NB4 (cell line): ENCODE data around the gene JMJD6.
"Not testable (repeated sequence)": the region's sequence is repeated elsewhere in the genome, so short reads cannot be mapped to it uniquely, and the experiment has no call there.

Experiments used
- DNase-seq: peaks from one replicate; pipeline ENCODE4 v3.0.0; 2010; ENCODE audit warnings: low read depth
- H3K4me3 ChIP-seq: one replicate; pipeline ENCODE4 v1.5.1; 2011; ENCODE audit warnings: mild to moderate bottlenecking, low read depth, low read length, moderate library complexity
- CTCF ChIP-seq: IDR thresholded peaks from one replicate; pipeline ENCODE4 v1.5.1; 2012; ENCODE audit warnings: low read depth, low read length
- MAX ChIP-seq: IDR thresholded peaks from 2 replicates; pipeline ENCODE4 v1.6.1; 2011; ENCODE audit warnings: low read depth, low read length
- MYC ChIP-seq: IDR thresholded peaks from 2 replicates; pipeline ENCODE4 v1.6.1; 2011; ENCODE audit warnings: low read depth, low read length
- POLR2A ChIP-seq: IDR thresholded peaks from 2 replicates; pipeline ENCODE4 v1.6.1; 2011; ENCODE audit warnings: mild to moderate bottlenecking; ENCODE audit not compliant: insufficient read length; ENCODE audit errors: extremely low read depth

JMJD6 gene

GRCh38 chr17:76755285-76755684, 28.9 kb upstream of the JMJD6 start:
- H3K4me3 ChIP-seq: no peak overlapping the region
- no peak for DNase-seq

GRCh38 chr17:76753061-76753961, 26.9 kb upstream of the JMJD6 start:
- H3K4me3 ChIP-seq: no peak overlapping the region
- TF ChIP-seq MYC (no peak), CTCF (no peak), MAX (no peak), POLR2A (no peak)
- no peak for DNase-seq

More at GRCh38 chr17:76755285-76755684, 28.9 kb upstream of the JMJD6 start:
- no peak for TF ChIP-seq MAX
- no peak for TF ChIP-seq MYC
- no peak for TF ChIP-seq POLR2A

GRCh38 chr17:76752006-76752405, 25.6 kb upstream of the JMJD6 start:
- DNase-seq: no peak
- H3K4me3 ChIP-seq: no peak overlapping the region
- TF ChIP-seq MAX: no peak
- no peak for TF ChIP-seq POLR2A
- TF ChIP-seq MYC: no peak
- TF ChIP-seq CTCF: no peak

GRCh38 chr17:76751416-76751993, 25.1 kb upstream of the JMJD6 start:
- no peak for DNase-seq
- no peak for TF ChIP-seq MAX
- TF ChIP-seq POLR2A: no peak
- no peak for TF ChIP-seq CTCF
- no peak for TF ChIP-seq MYC
- H3K4me3 ChIP-seq: no peak overlapping the region

GRCh38 chr17:76748657-76749056, 22.3 kb upstream of the JMJD6 start:
- H3K4me3 ChIP-seq: no peak overlapping the region
- DNase-seq: no peak
- TF ChIP-seq MYC: no peak
- no peak for TF ChIP-seq CTCF
- no peak for TF ChIP-seq POLR2A
- TF ChIP-seq MAX: no peak

GRCh38 chr17:76747716-76748363, 21.4 kb upstream of the JMJD6 start:
- H3K4me3 ChIP-seq: no peak overlapping the region
- no peak for DNase-seq
- TF ChIP-seq MYC (no peak), CTCF (no peak), POLR2A (no peak), MAX (no peak)

GRCh38 chr17:76745785-76746184, 19.4 kb upstream of the JMJD6 start:
- DNase-seq, H3K4me3 ChIP-seq: not testable (repeated sequence)
